T-helper 2 cell treated with Interferon-gamma antibody and Interleukin-4, amounts not matched to agents 100 ng/mL and 5 ng/mL, for 36 hours (primary cell): ENCODE measurements around the gene APBB1. TPM values are rescaled to one million over a fixed set of nuclear protein-coding genes. Genes with fewer than 3 reads are reported as not detected.

Source experiments
- intact Hi-C: fragments of 100-400 bp; cut with micrococcal nuclease; formaldehyde crosslinking; loops from one replicate; pipeline ENCODE4 v1.15.1; 2023
- total RNA-seq: library from RNA; stranded (reverse); gene quantifications from 2 replicates; pipeline ENCODE4 v1.2.3, GENCODE V29; 2022

APBB1 gene
- total RNA-seq, 1 donor from 2014 or later: 51.1 TPM

DNA sequence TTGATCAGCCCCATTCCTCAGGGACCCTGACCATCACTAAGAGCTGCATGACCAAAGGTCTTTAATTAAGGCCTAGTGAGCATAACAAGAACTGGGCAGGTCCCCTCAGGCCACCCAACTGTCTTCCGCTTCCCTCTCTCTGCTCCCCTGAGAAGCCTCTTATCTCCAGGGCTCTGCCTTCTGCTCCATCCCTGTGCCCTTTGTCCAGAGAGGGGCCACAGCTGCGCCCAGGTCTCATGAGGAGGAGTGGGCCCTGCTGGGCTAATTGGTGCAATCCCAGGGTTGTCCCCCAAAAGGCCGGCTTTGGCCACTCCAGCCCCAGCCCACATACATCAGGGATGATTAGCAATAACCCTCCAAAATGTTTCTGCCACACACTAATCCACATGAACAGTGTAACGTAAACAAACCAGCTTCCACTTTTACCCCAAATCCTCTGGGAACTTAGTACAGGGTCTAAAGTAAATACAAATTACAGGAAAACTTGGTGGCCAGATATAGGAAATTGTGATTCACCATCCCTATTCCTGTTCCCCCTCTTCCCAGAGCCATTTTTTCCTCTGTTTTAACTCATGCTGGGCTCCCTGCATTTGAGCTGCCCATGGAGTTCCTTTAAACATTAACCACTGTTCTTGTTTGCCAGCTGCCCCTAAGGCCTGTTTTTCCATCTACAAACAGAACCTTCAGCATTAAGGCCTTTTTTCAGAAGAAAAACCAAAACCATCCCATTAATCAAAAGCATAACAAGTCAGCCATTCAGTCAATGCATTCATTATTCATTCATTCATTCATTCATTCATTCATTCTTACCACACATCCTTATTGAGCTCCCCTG is 64.0 kb downstream of the APBB1 start:
- intact Hi-C loops: loop anchor here (5.0 kb wide), 1 partner anchor 38 kb away; no protein-coding TSS in a partner anchor

DNA sequence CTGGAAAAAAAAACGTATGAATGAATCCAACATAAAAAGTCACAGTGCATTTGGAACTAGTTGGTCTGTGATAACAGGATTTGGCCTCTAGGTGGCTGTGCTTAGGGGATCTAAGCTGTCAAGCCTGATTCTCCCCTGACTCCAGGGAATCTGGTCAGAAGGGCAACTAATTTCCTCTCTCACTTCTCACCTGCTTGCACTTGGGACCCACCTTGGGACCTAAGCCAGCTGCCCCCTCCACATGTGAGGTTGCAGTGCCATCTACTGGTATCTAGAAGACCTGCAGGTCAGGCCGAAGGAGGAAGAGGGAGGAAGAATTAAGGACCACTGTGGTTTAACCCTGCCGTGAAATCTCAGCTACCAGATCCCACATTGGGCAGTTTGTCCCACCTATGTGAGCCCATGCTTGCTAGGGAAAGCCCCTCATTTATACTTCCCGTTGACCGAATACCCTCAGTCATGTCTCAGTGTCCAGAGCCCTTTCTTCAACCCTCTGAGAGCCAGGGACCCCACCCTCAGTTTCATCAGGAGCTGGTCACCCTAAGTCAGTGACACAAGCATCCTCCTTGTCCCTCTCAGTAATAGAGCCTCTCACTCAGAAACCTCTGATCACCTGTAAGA is 65.4 kb downstream of the APBB1 start:
- intact Hi-C loops: loop anchor here (1.0 to 5.0 kb wide), 5 partner anchors 36 to 545 kb away; partner anchors contain the start of gene OR52N2

DNA sequence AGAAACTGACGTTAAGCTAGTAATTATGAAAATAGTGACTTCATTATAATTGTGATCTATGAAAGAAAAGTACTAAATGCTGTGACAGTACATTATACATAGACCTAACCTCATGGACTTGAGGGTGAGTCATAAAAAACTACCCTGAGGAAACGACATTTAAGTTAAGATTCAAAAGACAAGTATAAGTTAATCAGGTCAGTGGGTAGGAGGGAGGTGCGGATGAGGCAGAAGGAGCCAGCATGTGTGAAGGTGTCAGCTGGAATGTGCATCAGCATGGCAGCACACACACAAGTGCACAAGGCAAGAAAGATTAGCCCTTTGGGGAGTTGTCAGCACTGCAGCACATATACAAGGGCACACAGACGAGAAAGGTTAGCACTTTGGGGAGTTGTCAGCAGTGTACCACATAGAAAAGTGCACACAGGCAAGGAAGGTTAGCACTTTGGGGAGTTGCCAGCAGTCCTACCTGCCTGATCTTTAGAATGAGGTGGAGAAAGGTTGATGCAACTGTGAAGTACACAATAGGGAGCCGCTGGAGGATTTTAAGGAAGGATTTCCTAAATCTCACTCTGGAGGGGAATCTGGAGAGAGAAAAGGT is 67.0 kb downstream of the APBB1 start:
- intact Hi-C loops: loop anchor here (2.0 to 5.0 kb wide), 4 partner anchors 35 to 543 kb away; partner anchors contain the start of gene OR52N2

DNA sequence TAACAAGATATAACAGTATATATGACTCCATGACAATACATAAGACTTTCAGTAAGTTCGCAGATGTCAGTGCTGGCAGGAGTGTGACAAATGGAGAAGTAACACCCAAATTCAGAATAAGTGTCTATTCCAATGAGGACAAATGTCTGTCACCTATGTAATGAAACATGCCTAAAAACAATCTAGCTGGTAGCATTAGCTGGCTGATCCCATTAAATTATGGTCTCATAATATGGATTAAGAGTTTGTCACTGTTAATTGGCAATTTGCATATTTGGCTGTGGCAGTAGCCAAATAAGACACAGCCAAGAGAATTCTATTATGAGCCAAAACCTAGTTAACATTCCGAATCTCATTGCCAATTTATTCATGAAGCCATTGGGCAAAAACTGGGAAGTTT is 68.4 kb downstream of the APBB1 start:
- intact Hi-C loops: loop anchor here (5.0 kb wide), 1 partner anchor 33 kb away; no protein-coding TSS in a partner anchor

DNA sequence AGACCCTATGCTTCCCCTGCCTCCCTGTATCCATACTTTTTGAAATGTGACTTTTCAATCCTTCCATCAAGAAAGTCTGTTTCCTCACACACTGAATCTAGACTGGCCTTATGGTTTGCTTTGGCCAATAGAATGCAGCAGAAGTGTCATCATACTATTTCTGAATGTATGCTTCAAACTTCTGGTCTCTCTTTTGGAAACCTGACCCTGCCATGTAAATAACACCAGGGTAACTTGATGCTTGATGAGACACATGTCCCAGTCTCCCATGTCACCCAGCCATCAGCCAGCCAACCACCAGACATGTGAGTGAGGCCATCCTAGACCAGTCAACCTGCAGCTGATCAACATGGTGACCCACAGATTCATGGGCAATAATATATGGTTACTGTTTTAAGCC is 68.9 kb downstream of the APBB1 start:
- intact Hi-C loops: loop anchor here (5.0 kb wide), 1 partner anchor 33 kb away; no protein-coding TSS in a partner anchor

DNA sequence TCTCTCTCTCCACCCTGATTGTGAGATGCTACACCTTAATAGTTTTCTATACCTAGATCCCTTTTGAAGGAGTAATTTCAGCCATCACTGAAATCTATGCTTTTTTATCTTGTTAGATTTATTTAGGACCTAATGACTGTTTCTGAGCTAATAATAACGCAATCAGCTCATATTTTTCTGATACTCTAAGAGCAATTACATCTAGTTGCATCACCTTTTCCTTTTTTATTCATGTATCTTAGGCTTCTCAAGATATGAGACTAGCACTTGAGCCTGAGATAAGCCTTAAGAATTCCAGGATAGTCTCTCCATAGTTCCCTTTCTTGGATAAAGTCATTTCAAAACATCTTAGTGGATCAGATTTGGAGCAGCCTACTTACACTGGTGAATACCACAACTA is 73.5 kb downstream of the APBB1 start:
- intact Hi-C loops: no loop called here

Other genes with a start within 250 kb of the APBB1 start
- gene OR52B2, start 248.8 kb downstream of the APBB1 start, total RNA-seq: not detected in 2 replicates
- gene OR52W1, start 219.9 kb downstream of the APBB1 start, total RNA-seq: not detected in 2 replicates
- gene C11orf42, start 213.5 kb downstream of the APBB1 start, total RNA-seq: not detected in 2 replicates
- 20.5 and 22.2 TPM in 2 replicates for gene FHIP1B, start 184.5 kb downstream of the APBB1 start, total RNA-seq
- 0.16 and 0.23 TPM in 2 replicates for gene CNGA4, start 180.0 kb downstream of the APBB1 start, total RNA-seq
- gene CCKBR, start 159.3 kb downstream of the APBB1 start, total RNA-seq: not detected in 2 replicates
- gene CAVIN3, start 98.6 kb downstream of the APBB1 start, total RNA-seq: 6.2 and 6.8 TPM in 2 replicates
- 41.1 and 46.5 TPM in 2 replicates for gene SMPD1, start 28.6 kb downstream of the APBB1 start, total RNA-seq
- gene HPX, start 21.9 kb upstream of the APBB1 start, total RNA-seq: 0.18 and 0.36 TPM in 2 replicates
- gene TRIM3, start 54.8 kb upstream of the APBB1 start, total RNA-seq: 7.5 and 10.7 TPM in 2 replicates
- gene ARFIP2, start 62.2 kb upstream of the APBB1 start, total RNA-seq: 41.1 and 41.3 TPM in 2 replicates
- gene TIMM10B, start 62.4 kb upstream of the APBB1 start, total RNA-seq: 32.5 and 33.9 TPM in 2 replicates
- 20.1 and 21.2 TPM in 2 replicates for gene DNHD1, start 78.2 kb upstream of the APBB1 start, total RNA-seq
- 26.9 and 31.4 TPM in 2 replicates for gene RRP8, start 184.5 kb upstream of the APBB1 start, total RNA-seq
- 128 and 134 TPM in 2 replicates for gene ILK, start 184.7 kb upstream of the APBB1 start, total RNA-seq
- gene TAF10, start 193.1 kb upstream of the APBB1 start, total RNA-seq: 123 and 133 TPM in 2 replicates
- gene TPP1, start 200.3 kb upstream of the APBB1 start, total RNA-seq: 63.3 and 64.4 TPM in 2 replicates
- gene DCHS1, start 236.7 kb upstream of the APBB1 start, total RNA-seq: 0.43 and 0.45 TPM in 2 replicates